Heart right ventricle (tissue), 16 donors: ENCODE data around the gene CIB2. TPM values are rescaled to one million over a fixed set of nuclear protein-coding genes. Genes with fewer than 3 reads are reported as not detected.
A peak's percentile ranks its signal among the peaks of the same experiment; 100 is the strongest.

Experiments used
- ATAC-seq, 8 donors: fragments of 200-7000 bp; cut with Tn5 transposase; one replicate each; pipeline ENCODE4 v1.9.1; 2020; ENCODE audit warnings: mild to moderate bottlenecking in 8 of 8, moderate library complexity in 8 of 8, moderate number of reproducible peaks in 1 of 8
- DNase-seq, 2 donors: peaks; one replicate each; pipeline ENCODE4 v3.0.0-alpha.2; 2020
- H3K27ac ChIP-seq, 10 donors: fragments of 200-600 bp; sonication (generic) in 2 of 10; one replicate each; pipeline versions ENCODE4 v1.5.0 to v1.8.0; 2020 to 2022; ENCODE audit warnings: mild to moderate bottlenecking in 3 of 10
- H3K27me3 ChIP-seq, 7 donors: fragments of 200-600 bp; one replicate each; pipeline ENCODE4 v1.8.0; 2021 to 2022; ENCODE audit warnings: mild to moderate bottlenecking in 2 of 7
- H3K36me3 ChIP-seq, 9 donors: fragments of 200-600 bp; sonication (generic) in 1 of 9; one replicate each; pipeline versions ENCODE4 v1.5.0 to v1.8.0; 2020 to 2022; ENCODE audit warnings: mild to moderate bottlenecking in 2 of 9
- H3K4me1 ChIP-seq, 9 donors: fragments of 200-600 bp; sonication (generic) in 1 of 9; one replicate each; pipeline versions ENCODE4 v1.5.0 to v1.8.0; 2020 to 2022; ENCODE audit warnings: mild to moderate bottlenecking in 4 of 9
- H3K4me3 ChIP-seq, 10 donors: fragments of 200-600 bp; sonication (generic) in 2 of 10; one replicate each; pipeline versions ENCODE4 v1.5.0 to v1.8.0; 2020 to 2022; ENCODE audit warnings: mild to moderate bottlenecking in 7 of 10, moderate library complexity in 2 of 10
- H3K9me3 ChIP-seq, 11 donors: fragments of 200-600 bp in 10 of 11; sonication (generic) in 2 of 11; one replicate each; pipeline versions ENCODE4 v1.5.0 to v1.8.0; 2013 to 2022; ENCODE audit warnings: mild to moderate bottlenecking in 2 of 11, control low read depth in 1 of 11, moderate library complexity in 1 of 11
- WGBS, 2 donors: extraction: QIAGEN DNeasy Blood & Tissue Kit; methylation state at CpG; one replicate each; pipeline ENCODE4 v1.1.7; 2013; ENCODE audit warnings: inconsistent platforms in 1 of 2; 5-methylcytosine and 5-hydroxymethylcytosine counted together
- intact Hi-C, 10 donors: fragments of 100-400 bp; cut with DNase I; formaldehyde crosslinking; loops; one replicate each; pipeline versions ENCODE4 v1.11.1 to v1.14.2; 2022
- polyA plus RNA-seq, 2 donors: library from polyadenylated mRNA; stranded (reverse); fragments of 200-250 nt; gene quantifications; one replicate each; pipeline ENCODE4 v1.2.3, GENCODE V29; 2013
- total RNA-seq, 10 donors: library from RNA; stranded (reverse); fragmentation: NEBNext Ultra II Directional in 3 of 10; extraction: Animal tissue kit (Norgen Biotek cat#: 25700) in 3 of 10; gene quantifications; one replicate each; pipeline versions ENCODE4 v1.2.1 to v1.2.4, GENCODE V29; 2021 to 2023
- TF ChIP-seq, protein P1 (sequence below), 9 donors: fragments of 200-600 bp; sonication (generic) in 2 of 9; IDR thresholded peaks; one replicate each; pipeline versions ENCODE4 v1.5.0 to v1.8.0; 2021 to 2022; ENCODE audit warnings: antibody characterized with exemption in 9 of 9, mild to moderate bottlenecking in 5 of 9, moderate library complexity in 1 of 9
- donor health status: Arrhythmogenic right ventricular cardiomyopathy.
- donor health status: ischemic (EF 13 %, LVEDD 7.1; RV severe dilation, severe dysfunction).
- donor health status: healthy with polysubstance abuse.
- donor health status: DM: no; HTN: yes; CAD: no.
- donor health status: DM: no; HTN: no; CAD: no.
- donor health status: ischemic (EF 25% LVEDD 6.9; RV normal size, moderate dysfunction).
- donor health status: ischemic (EF 25% LVEDD 5.7; RV mildly dilated, moderate dysfunction).
- donor health status: healthy.
- donor health status: DM: yes; HTN: yes; CAD: no.
- donor health status: Ischemic cardiomyopathy.
- donor health status: ischemic (EF 35%, LVEDD 5.7; RV mildly dilated, moderate dysfunction).
- donor health status: nonischemic (EF 11% LVEDD 7.7; RV severe dilation, severe dysfunction).
- donor health status: DM: yes; HTN: yes; CAD: no.
- donor health status: PGD.
- donor health status: ischemic (EF 29% LVEDD 5.4; RV normal size, mild dysfunction).
- donor health status: nonischemic (EF 23%, LVEDD 6.1; RV moderate dilation, normal function).

The CIB2 gene
- total and polyA plus RNA-seq, 12 donors = 2.6 to 32.3 (median 13.7) TPM

DNA sequence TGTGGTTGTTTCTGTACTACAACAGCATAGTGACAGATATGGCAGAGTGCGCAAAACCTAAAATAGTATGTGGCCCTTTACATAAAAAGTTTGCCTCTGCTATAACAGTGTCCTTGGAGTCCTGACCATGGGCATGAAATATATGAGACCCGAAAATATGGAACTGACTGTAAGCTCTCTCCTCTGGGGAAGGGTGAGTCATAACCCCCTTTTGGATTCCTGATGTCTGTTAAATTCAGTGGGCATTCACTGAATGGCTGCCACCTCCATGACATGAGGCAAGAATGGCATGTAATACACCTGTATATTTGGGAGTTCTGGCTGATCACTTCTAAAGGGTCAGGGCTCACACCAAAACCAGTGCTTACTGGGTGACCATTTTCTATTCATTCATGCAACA is 59.9 kb downstream of the CIB2 start:
- intact Hi-C loops = loop anchor here in 4 of 10 donors (5.0 to 10.0 kb wide), 4 partner anchors 34 to 67 kb away; no protein-coding TSS in a partner anchor
- Histone ChIP-seq H3K4me1 (peaks cover 19 to 99% (median 90%) of the 10 kb centered on the region in 9 donors), H3K36me3 (no peaks in the 10 kb centered on the region), H3K9me3 (no peaks in the 10 kb centered on the region), H3K27me3 (no peaks in the 10 kb centered on the region), H3K27ac (peak overlapping the region in 8 of 10 donors; percentile 19 to 96 (median 60)), H3K4me3 (no peak overlapping the region)
- TF ChIP-seq, protein P1, sequence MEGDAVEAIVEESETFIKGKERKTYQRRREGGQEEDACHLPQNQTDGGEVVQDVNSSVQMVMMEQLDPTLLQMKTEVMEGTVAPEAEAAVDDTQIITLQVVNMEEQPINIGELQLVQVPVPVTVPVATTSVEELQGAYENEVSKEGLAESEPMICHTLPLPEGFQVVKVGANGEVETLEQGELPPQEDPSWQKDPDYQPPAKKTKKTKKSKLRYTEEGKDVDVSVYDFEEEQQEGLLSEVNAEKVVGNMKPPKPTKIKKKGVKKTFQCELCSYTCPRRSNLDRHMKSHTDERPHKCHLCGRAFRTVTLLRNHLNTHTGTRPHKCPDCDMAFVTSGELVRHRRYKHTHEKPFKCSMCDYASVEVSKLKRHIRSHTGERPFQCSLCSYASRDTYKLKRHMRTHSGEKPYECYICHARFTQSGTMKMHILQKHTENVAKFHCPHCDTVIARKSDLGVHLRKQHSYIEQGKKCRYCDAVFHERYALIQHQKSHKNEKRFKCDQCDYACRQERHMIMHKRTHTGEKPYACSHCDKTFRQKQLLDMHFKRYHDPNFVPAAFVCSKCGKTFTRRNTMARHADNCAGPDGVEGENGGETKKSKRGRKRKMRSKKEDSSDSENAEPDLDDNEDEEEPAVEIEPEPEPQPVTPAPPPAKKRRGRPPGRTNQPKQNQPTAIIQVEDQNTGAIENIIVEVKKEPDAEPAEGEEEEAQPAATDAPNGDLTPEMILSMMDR (IDR thresholded peaks at IDR 0.05) = no peak
- ATAC-seq (no peak), DNase-seq (no peak)
- WGBS, 2 donors = 63 to 66% methylated on average over 2 of the region's 2 CpGs

DNA sequence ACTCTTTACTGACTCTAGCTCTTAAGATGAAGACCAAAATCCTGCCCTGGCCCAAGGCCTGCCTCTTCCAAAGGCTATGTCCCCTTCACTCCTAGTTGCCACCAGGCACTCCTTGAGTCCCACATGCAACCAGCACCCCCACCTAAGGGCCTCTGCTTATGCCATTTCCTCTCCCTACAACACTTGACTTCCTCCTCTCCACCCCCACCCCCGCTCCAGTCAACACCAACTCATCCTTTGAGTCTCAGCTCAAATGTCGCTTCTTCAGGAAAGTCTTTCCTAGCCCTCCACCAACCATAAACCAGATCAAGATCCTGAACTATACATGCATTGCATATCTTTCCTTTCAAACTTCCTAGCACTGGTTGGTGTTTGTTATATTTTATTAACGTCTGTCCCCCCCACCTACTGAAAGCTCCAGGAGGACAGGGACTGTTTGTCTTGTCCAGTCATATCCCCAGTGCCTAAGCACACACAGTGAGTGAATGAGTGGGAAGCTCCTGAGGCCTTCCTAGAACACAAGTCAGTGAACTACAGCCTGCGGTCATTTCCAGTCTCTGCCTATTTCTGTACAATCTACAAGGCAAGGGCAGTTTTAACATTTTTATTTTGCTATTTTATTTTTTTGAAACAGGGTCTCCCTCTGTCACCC is 61.1 kb downstream of the CIB2 start:
- H3K36me3 ChIP-seq = no peaks in the 10 kb centered on the region
- peaks cover 25 to 99% (median 90%) of the 10 kb centered on the region in 9 donors for H3K4me1 ChIP-seq
- intact Hi-C loops = loop anchor here in 4 of 10 donors (5.0 to 10.0 kb wide), 4 partner anchors 33 to 65 kb away; no protein-coding TSS in a partner anchor
- WGBS, 2 donors = 62 to 72% methylated on average over 4 of the region's 4 CpGs
- H3K4me3 ChIP-seq = peak overlapping the region in 1 of 10 donors; percentile 13
- peak in 3 of 8 donors; percentile 30 to 36 (median 34) for ATAC-seq
- no peaks in the 10 kb centered on the region for H3K27me3 ChIP-seq
- DNase-seq = no peak
- peak overlapping the region in 8 of 10 donors; percentile 28 to 96 (median 60) for H3K27ac ChIP-seq
- no peaks in the 10 kb centered on the region for H3K9me3 ChIP-seq
- TF ChIP-seq, protein P1 (IDR thresholded peaks at IDR 0.05) = no peak

DNA sequence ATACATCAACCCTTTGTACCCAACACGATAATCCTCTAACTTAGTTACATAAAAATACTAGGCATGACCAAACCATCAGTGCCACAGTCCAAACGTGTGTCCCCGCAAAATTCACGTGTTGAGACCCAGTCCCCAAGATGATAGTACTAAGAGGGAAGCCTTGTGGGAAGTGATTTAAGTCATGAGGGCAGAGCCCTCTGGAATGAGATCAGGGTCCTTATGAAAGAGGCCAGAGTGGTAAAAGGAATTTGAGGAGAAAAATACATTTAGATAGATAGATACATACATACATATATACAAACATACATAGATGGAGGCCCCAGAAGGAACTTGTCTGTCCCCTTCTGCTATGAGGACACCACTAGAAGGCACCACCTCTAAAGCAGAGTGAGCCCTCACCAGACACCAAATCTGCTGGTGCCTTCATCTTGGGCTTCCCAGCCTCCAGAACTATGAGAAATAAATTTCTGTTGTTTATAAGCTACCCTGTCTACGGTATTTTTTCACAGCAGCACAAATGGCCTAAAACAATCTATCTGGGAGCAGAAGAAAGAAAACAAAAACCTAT is 61.7 kb downstream of the CIB2 start:
- Histone ChIP-seq H3K4me1 (peaks cover 25 to 99% (median 93%) of the 10 kb centered on the region in 9 donors), H3K9me3 (no peaks in the 10 kb centered on the region), H3K36me3 (no peaks in the 10 kb centered on the region), H3K4me3 (peak overlapping the region in 1 of 10 donors; percentile 21), H3K27me3 (no peaks in the 10 kb centered on the region), H3K27ac (peak overlapping the region in 8 of 10 donors; percentile 28 to 96 (median 60))
- TF ChIP-seq, protein P1 (IDR thresholded peaks at IDR 0.05) = no peak
- DNase-seq = no peak
- no peak for ATAC-seq
- 76 to 80% methylated on average over 5 of the region's 5 CpGs for WGBS, 2 donors
- intact Hi-C loops = loop anchor here in 4 of 10 donors (5.0 to 10.0 kb wide), 4 partner anchors 32 to 65 kb away; no protein-coding TSS in a partner anchor

DNA sequence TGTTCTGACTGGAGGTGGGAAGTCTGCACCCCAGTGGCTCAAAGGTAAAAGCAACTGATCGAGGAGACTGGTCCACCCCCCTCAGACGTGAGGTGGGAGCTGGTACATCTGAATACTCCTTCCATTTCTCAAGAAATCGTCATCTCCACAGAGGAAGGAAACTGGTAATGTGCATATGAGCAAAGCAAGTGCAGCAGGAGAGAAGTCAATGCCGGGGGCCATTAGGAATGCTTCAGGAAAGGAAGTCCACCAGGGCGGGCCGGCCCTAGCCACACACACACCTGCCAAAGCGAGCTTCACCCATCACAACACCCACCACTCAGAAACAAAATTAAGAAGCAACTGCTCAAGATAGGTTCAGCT is 62.2 kb downstream of the CIB2 start:
- no peaks in the 10 kb centered on the region for H3K27me3 ChIP-seq
- TF ChIP-seq, protein P1 (IDR thresholded peaks at IDR 0.05) = no peak
- peaks cover 25 to 100% (median 95%) of the 10 kb centered on the region in 9 donors for H3K4me1 ChIP-seq
- peak in 3 of 8 donors; percentile 8 to 19 (median 11) for ATAC-seq
- intact Hi-C loops = no loop called here
- H3K9me3 ChIP-seq = no peaks in the 10 kb centered on the region
- H3K4me3 ChIP-seq = peak overlapping the region in 1 of 10 donors; percentile 21
- no peak for DNase-seq
- no peaks in the 10 kb centered on the region for H3K36me3 ChIP-seq
- peak overlapping the region in 9 of 10 donors; percentile 1 to 96 (median 59) for H3K27ac ChIP-seq
- 59 to 66% methylated on average over 7 of the region's 7 CpGs for WGBS, 2 donors
